Osteoblast (primary cell): ENCODE measurements around the gene PBLD. TPM values are rescaled to one million over a fixed set of nuclear protein-coding genes. Genes with fewer than 3 reads are reported as not detected.
A peak's percentile ranks its signal among the peaks of the same experiment; 100 is the strongest.

Experiments
- DNase-seq: peaks from one replicate; pipeline ENCODE4 v3.0.0; 2011; ENCODE audit warnings: low spot score, mixed read lengths; ENCODE audit not compliant: insufficient read length; ENCODE audit errors: missing footprints
- H2AFZ ChIP-seq: 2 replicates; pipeline ENCODE4 v1.6.0; 2011; ENCODE audit warnings: mild to moderate bottlenecking, low read length
- H3K27ac ChIP-seq: 2 replicates; pipeline ENCODE4 v1.5.1; 2011; ENCODE audit warnings: mild to moderate bottlenecking, low read depth, low read length, moderate library complexity
- H3K27me3 ChIP-seq: 2 replicates; pipeline ENCODE4 v1.6.0; 2012; ENCODE audit warnings: mild to moderate bottlenecking, control low read depth, inconsistent platforms, low read length, moderate library complexity; ENCODE audit not compliant: insufficient read depth
- H3K36me3 ChIP-seq: 2 replicates; pipeline ENCODE4 v1.5.1; 2011; ENCODE audit warnings: mild to moderate bottlenecking, low read length, control low read depth, moderate library complexity; ENCODE audit not compliant: insufficient read depth
- H3K4me1 ChIP-seq: 2 replicates; pipeline ENCODE4 v1.5.1; 2011; ENCODE audit warnings: mild to moderate bottlenecking, low read length, control low read depth, moderate library complexity; ENCODE audit not compliant: insufficient read depth
- H3K4me2 ChIP-seq: 2 replicates; pipeline ENCODE4 v1.6.0; 2011; ENCODE audit warnings: mild to moderate bottlenecking, low read length; ENCODE audit not compliant: insufficient read depth
- H3K4me3 ChIP-seq: fragments of 200-600 bp; sonication (generic); 3 replicates; pipeline ENCODE4 v1.5.1; 2012; ENCODE audit warnings: mild to moderate bottlenecking, low read length, inconsistent platforms; ENCODE audit not compliant: insufficient read depth
- H3K79me2 ChIP-seq: 2 replicates; pipeline ENCODE4 v1.6.0; 2012; ENCODE audit warnings: mild to moderate bottlenecking, low read length, control low read depth, inconsistent platforms; ENCODE audit not compliant: insufficient read depth
- H3K9me3 ChIP-seq: 2 replicates; pipeline ENCODE4 v1.5.1; 2011; ENCODE audit warnings: low read depth, low read length, control low read depth
- H4K20me1 ChIP-seq: 2 replicates; pipeline ENCODE4 v1.6.0; 2012; ENCODE audit warnings: mild to moderate bottlenecking, low read length, control low read depth; ENCODE audit not compliant: insufficient read depth
- CTCF ChIP-seq: IDR thresholded peaks from 2 replicates; pipeline ENCODE4 v1.5.1; 2011; ENCODE audit warnings: mild to moderate bottlenecking, low read depth, low read length, moderate library complexity; ENCODE audit errors: extremely low read depth
- total RNA-seq: library from RNA; depleted of rRNA; stranded (reverse); fragments of >200 nt; gene quantifications from 2 replicates; pipeline ENCODE4 v1.2.3, GENCODE V29; 2012

The PBLD gene
- total RNA-seq, 1 donor, result 13.4 TPM

- TF ChIP-seq CTCF, result no peak
- H3K36me3 ChIP-seq, result no peaks in the 10 kb centered on the region
- no peak overlapping the region for H3K4me2 ChIP-seq
- no peaks in the 10 kb centered on the region for H3K27me3 ChIP-seq
- no peaks in the 10 kb centered on the region for H3K4me1 ChIP-seq
- H3K9me3 ChIP-seq, result no peaks in the 10 kb centered on the region
- no peaks in the 10 kb centered on the region for H3K79me2 ChIP-seq
- H4K20me1 ChIP-seq, result no peaks in the 10 kb centered on the region
- H3K4me3 ChIP-seq, result no peak overlapping the region
- DNase-seq, result no peak
- H2AFZ ChIP-seq, result no peak overlapping the region
- no peak overlapping the region for H3K27ac ChIP-seq
These were observed 30.3 kb downstream of the PBLD start for GRCh38 chr10:68302503-68302823.

GRCh38 chr10:68301790-68302502 is 30.8 kb downstream of the PBLD start:
- no peak overlapping the region for H3K4me2 ChIP-seq
- no peak overlapping the region for H3K4me3 ChIP-seq
- no peaks in the 10 kb centered on the region for H3K4me1 ChIP-seq
- H3K27me3 ChIP-seq, result no peaks in the 10 kb centered on the region
- H3K36me3 ChIP-seq, result no peaks in the 10 kb centered on the region
- no peak overlapping the region for H2AFZ ChIP-seq
- peak; percentile 61 for TF ChIP-seq CTCF
- H3K79me2 ChIP-seq, result no peaks in the 10 kb centered on the region
- no peaks in the 10 kb centered on the region for H4K20me1 ChIP-seq
- DNase-seq, result peak; percentile 67
- H3K27ac ChIP-seq, result no peak overlapping the region
- H3K9me3 ChIP-seq, result no peaks in the 10 kb centered on the region

GRCh38 chr10:68301301-68301700 is 31.4 kb downstream of the PBLD start:
- H3K4me3 ChIP-seq, result no peak overlapping the region
- H3K9me3 ChIP-seq, result no peaks in the 10 kb centered on the region
- H3K79me2 ChIP-seq, result no peaks in the 10 kb centered on the region
- H3K4me2 ChIP-seq, result no peak overlapping the region
- TF ChIP-seq CTCF, result no peak
- H3K4me1 ChIP-seq, result no peaks in the 10 kb centered on the region
- H3K27ac ChIP-seq, result no peak overlapping the region
- H2AFZ ChIP-seq, result no peak overlapping the region
- no peaks in the 10 kb centered on the region for H4K20me1 ChIP-seq
- no peaks in the 10 kb centered on the region for H3K36me3 ChIP-seq
- DNase-seq, result no peak
- H3K27me3 ChIP-seq, result no peaks in the 10 kb centered on the region

GRCh38 chr10:68296843-68297663 is 35.7 kb downstream of the PBLD start:
- no peak for DNase-seq
- Histone ChIP-seq H2AFZ (peak overlapping the region; percentile 23), H3K4me3 (no peak overlapping the region), H3K9me3 (no peaks in the 10 kb centered on the region), H3K27me3 (no peaks in the 10 kb centered on the region), H3K27ac (no peak overlapping the region), H3K4me1 (no peaks in the 10 kb centered on the region), H3K79me2 (no peaks in the 10 kb centered on the region), H3K4me2 (no peak overlapping the region), H4K20me1 (no peaks in the 10 kb centered on the region), H3K36me3 (no peaks in the 10 kb centered on the region)
- no peak for TF ChIP-seq CTCF
